Measurements from ENCODE around the gene RBL1.
"Not testable (repeated sequence)": the region's sequence is repeated elsewhere in the genome, so short reads cannot be mapped to it uniquely, and the experiment has no call there.

Gene RBL1

DNA sequence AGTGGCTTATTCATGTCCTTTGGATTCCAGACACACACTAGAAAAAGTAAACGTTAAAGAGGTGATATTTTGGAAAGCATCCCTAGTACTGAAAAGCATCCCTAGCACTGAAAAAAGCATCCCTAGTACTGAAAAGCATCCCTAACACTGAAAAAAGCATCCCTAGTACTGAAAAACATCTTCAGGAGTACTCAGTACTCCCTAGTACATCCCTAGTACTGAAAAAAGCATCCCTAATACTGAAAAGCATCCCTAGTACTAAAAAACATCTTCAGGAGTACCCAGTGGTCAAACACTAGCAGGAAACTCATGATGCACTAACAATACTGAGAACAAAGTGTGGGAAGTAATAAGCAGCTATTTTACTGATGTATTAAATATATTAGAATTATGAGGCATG is 98.7 kb downstream of the RBL1 start:
- DNase-seq (ENCODE audit: low spot score), result no peak

DNA sequence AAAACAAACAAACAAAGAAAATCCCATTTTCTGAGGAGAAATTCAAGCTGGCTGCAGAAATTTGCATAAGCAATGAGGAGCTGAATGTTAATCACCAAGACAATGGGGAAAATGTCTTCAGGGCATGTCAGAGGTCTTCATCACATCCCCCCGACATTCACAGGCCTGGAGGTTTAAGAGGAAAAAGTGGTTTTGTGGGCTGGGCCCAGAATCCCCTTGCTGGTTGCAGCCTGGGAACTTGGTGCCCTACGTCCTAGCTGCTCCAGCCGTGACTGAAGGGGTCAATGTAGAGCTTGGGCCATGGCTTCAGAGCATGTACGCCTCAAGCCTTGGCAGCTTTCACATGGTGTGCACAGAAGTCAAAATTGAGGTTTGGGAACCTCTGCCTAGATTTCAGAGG is 101.6 kb downstream of the RBL1 start:
- not testable (repeated sequence) for DNase-seq (ENCODE audit: low spot score)

DNA sequence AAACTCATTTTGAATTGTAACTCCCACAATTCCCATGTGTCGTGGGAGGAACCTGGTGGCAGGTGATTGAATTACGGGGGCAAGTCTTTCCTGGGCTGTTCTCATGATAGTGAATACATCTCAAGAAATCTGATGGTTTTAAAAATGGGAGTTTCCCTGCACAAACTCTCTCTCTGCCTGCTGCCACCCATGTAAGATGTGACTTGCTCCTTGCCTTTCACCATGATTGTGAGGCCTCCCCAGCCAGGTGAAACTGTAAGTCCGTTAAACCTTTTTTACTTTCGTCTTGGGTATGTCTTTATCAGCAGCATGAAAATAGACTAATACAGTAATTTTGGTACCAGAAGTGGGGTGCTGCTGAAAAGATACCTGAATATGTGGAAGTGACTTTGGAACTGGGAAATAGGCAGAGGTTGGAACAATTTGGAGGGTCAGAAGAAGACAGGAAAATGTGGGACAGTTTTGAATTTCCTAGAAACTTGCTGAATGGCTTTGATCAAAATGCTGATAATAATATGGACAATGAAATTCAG is 102.9 kb downstream of the RBL1 start:
- DNase-seq (ENCODE audit: low spot score), result no peak

DNA sequence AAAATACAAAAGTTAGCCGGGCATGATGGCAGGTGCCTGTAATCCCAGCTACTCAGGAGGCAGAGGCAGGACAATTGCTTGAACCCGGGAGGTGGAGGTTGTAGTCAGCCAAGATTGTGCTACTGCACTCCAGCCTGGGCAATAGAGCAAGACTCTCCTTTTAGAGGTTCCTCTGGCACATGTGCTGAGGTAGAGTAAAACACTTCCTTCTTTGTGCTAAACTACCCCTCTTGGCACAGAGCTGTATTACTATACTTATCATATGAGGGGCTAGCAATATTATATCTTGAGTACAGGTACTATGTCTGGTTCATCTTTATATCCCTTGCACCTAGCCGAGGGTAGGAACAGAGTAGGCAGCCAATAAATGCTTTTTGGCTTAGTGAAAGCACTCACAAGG is 104.1 kb downstream of the RBL1 start:
- no peak for DNase-seq (ENCODE audit: low spot score)

DNA sequence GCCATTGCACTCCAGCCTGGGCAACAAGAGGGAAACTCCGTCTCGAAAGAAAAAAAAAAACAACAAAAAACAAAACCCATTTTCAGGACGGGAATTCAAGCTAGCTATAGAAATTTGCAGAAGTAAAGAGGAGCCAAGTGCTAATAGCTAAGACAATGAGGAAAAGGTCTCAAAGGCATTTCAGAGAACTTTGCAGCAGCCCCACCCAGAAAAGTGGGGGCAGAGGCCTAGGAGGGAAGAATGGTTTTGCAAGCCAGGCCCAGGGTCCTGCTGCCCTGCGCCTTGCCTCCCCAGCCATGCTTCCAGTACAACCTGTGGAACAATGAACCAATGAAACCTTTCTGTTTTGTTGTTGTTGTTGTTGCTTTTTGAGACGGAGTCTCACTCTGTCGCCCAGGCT is 106.0 kb downstream of the RBL1 start:
- no peak for DNase-seq (ENCODE audit: low spot score)

DNA sequence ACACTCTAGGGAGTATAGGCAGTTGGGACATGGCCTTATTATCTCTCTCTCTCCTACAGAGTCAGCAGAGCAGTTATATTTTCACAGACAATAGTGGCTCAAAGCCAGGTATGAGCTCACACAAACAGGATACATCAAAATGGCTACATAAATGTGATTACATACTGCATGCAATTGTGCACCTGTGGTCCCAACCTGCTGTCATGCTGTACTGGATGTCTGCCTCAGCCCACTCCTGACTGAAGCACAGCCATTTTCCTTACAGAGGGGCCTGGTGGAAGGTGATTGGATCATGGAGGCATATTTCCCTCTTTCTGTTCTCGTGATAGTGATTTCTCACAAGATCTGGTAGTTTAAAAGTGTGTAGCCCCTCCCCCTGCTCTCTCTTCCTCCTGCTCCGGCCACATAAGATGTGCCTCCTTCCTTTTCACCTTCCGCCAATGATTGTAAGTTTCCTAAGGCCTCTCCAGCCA is 107.3 kb downstream of the RBL1 start:
- DNase-seq (ENCODE audit: low spot score), result no peak

DNA sequence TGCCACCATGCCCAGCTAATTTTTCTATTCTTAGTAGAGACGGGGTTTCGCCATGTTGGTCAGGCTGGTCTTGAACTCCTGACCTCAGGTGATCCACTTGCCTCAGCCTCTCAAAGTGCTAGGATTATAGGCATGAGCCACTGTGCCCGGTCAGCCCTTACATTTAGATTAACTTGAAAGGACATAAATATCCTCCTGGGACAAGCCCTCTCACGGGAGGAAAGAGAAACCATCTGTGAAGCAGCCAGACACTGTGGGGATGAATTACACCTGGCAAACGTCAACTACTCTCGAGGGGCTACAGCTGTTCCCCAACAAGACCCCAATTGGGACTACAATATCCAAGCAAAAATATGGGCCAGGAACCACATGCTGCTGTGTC is 111.5 kb downstream of the RBL1 start:
- DNase-seq (ENCODE audit: low spot score), result no peak

DNA sequence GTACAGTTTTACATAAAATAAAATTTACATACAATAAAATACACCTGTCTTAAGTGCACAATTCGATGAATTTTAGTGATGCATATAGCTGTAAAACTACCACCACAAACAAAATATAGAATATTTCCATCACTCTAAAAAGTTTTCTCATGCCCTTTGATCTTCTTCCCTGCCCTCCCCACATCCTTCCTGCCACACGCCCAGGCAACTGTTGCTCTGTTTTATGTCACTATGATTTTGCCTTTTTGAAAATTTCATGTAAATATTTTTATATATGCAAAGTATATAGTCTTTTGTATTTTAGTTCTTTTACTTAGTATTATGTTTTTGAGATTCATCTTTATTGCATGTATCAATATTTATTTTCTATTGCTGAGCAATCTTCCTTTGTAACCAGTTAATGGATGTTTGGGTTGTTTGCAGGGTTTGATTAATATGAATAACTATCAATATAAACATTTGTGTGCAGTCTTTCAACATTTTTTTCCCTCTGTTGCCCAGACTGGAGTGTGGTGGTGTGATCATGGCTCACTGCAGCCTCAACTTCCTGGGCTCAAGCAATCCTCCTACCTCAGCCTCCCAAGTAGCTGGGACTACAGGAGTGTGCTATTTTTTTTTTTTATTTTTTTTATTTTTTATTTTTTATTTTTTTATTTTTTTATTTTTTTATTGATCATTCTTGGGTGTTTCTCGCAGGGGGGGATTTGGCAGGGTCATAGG is 120.5 kb downstream of the RBL1 start:
- no peak for DNase-seq (ENCODE audit: low spot score)

DNA sequence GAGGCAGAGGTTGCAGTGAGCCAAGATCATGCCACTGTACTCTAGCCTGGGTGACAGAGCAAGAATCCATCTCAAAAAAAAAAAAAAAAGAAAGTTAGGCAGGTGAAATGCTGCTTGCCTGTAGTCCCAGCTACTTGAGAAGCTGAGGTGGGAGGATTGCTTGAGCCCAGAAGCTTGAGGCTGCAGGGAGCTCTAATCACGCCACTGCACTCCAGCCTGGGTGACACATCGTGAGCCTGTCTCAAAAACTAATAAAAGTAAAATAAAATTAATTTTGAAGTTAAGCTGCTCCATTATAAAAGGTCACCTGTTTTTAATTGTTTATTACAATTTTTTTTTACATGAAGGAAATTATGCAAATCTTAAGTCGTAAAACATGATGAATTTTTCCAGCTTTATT is 121.1 kb downstream of the RBL1 start:
- no peak for DNase-seq (ENCODE audit: low spot score)

DNA sequence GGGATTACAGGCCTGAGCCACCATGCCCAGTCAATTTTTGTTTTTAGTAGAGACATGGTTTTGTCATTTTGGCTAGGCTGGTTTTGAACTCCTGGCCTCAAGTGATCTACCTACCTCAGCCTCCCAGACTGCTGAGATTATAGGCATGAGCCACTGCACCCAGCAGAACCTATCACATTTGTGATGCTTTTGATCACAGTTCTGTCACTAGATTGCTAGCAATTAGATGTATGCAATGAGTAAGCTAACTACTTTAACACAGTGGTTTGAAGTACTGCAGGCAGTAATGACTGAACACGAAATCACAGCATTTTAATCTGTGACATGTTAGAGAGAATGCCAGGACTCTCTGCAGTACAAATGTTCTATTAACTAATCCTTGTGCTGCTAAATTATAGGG is 124.7 kb downstream of the RBL1 start:
- DNase-seq (ENCODE audit: low spot score), result no peak

DNA sequence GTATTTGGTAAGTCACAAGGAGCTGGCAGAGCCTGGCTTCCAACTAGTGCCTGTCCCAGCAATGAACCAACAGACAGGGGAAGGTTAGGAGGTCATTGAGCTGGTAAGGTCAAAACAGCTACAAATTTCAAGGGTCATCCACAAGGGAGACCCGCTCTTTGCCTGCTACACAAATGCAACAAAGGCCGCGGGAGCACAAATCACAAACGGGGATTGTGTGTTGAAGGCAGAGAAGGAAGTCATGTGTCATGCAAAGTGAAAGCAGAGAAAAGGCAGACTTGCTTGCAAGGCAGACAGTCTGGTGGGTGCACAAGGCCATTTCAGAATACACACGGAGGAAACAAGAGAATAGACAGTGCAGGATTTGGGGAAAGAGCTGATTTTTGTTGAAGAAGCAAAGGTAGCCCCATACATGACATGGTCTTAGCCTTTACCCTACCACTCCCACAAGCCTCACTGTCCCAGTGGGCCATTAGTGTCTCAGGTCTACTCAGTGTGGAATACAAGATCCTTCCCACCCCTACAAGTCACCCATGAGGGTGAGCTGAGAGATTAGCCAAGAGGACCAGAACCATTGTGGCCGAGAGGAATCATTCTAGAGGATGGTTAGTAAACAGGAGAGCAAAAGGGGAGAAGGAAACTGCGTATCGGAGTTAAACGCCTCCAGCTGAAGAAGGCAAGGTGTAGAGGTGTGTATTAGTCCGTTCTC is 126.2 kb downstream of the RBL1 start:
- DNase-seq (ENCODE audit: low spot score), result no peak

DNA sequence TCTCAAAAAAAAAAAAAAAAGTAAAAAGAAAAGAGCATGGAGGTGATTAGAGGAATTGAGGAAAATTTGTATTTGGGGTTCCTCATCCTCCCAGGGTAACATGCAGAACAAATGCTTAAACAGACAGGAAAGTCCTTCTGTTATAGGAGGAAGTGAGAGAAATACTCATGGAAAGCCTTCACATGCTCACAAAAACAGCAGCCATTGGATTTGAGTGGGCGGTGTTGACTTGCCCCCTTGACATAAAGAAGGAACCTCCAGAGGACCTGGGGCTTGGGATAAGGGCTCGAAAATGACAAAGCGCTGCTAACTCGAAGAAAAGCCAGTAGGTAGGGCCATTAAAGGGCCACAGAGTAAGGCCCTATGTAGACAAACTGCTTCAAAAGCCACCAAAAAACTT is 126.7 kb downstream of the RBL1 start:
- DNase-seq (ENCODE audit: low spot score), result no peak

DNA sequence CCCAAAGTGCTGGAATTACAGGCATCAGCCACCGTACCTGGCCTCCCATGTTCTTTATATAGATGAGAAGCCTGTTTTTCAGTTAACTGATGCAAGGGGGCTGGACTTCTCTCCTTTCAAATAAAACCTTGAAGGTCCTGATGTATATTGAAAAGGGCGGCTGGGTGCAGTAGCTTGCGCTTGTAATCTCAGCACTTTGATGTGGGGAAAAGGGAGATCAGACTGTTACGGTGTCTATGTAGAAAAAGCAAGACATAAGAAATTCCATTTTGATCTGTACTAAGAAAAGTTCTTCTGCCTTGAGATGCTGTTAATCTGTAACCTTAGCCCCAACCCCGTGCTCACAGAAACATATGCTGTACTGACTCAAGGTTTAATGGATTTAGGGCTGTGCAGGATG is 128.2 kb downstream of the RBL1 start:
- no peak for DNase-seq (ENCODE audit: low spot score)

DNA sequence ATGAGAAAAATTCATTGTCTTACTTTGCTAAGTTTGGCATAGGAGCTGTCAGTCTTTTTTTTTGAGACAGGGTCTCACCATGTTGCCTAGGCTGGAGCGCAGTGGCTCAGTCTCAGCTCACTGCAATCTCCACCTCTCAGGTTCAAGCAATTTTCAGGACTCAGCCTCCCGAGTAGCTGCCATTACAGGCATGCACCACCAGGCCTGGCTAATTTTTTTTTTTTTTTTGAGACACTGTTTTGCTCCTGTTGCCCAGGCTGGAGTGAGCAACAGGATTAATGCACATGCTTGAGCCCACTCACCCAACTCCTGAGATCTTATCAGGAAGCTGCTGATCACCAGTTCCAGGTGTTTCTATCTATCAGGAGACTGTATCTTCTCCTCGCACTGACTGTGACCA is 128.8 kb downstream of the RBL1 start:
- not testable (repeated sequence) for DNase-seq (ENCODE audit: low spot score)

DNA sequence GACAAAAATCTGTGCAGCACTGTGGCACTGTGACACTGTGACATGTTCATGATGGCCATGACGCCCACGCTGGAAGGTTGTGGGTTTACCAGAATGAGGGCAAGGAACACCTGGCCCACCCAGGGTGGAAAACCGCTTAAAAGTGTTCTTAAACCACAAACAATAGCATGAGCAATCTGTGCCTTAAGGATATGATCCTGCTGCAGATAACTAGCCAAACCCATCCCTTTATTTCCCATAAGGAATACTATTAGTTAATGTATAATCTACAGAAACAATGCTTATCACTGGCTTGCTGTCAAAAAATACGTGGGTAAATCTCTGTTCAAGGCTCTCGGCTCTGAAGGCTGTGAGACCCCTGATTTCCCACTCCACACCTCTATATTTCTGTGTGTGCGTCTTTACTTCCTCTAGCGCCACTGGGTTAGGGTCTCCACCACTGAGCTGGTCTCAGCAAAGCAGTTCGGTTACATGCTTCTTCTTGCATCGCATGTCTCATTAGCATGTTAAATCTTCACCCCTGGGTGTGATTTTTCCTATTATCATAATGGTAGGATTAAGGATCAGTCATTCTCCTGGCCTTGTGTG is 133.3 kb downstream of the RBL1 start:
- not testable (repeated sequence) for DNase-seq (ENCODE audit: low spot score)

DNA sequence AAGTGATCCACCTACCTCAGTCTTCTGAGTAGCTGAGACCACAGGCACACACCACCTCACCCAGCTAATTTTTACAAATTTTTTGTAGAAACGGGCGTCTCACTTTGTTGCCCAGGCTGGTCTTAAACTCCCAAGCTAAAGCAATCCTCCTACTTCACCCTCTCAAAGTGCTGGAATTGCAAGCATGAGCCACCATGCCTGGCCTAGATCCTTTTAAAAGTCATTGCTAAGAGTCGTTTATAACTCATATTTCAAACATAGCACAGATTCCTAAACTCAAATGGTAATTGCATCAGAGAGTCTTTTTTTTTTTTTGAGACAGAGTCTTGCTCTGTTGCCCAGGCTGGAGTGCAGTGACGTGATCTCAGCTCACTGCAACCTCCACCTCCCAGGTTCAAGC is 136.6 kb downstream of the RBL1 start:
- DNase-seq (ENCODE audit: low spot score), result no peak

DNA sequence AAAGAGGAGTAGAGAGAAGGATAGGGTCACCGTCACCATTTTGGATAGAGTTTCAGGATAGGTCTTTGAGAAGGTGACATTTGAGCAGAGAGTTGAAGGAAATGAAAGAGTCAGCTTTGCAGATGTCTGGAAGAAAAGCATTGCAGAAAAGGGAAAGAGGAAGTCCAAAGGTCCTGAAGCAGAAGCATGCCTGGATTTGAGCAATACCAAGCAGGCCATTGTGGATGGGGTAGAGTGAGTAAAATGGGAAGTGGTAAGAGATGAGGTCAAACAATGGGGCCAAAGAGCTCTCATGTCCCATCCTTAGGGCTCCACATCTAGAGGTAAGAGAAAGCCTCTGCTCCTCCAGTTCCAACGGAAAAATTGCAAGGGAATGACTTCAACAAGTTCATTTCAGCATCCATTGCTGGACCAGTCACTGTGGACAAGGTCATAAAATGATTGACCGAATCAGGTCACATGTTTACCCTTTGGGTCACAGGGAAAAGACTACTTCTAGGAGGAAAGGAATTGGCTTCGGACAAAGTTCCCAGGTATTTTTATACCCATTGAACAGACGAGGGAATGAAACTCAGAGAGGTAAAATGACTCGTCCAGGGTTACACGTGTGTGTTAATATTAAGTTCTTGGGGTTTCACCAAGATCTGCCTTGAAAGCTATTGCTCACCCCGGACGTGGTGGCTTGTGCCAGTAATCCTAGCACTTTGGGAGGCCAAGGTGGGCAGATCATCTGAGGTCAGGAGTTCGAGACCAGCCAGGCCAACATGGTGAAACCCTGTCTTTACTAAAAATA is 137.7 kb downstream of the RBL1 start:
- DNase-seq (ENCODE audit: low spot score), result no peak

DNA sequence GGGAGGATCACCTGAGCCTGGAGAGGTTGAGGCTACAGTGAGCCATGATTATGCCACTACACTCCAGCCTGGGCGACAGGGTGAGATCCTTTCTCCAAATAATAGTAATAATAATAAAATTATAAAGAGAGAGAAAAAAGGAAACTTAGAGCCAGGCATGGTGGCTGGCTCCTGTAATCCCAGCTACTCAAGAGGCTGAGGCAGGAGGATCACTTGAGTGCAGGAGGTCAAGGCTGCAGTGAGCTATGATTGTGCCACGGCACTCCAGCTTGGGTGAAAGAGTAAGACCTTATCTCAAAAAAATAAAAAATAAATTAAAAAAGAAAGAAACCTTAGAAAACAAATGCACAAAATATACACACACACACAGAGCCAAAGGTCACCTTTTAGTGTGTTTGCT is 139.1 kb downstream of the RBL1 start:
- DNase-seq (ENCODE audit: low spot score), result no peak

DNA sequence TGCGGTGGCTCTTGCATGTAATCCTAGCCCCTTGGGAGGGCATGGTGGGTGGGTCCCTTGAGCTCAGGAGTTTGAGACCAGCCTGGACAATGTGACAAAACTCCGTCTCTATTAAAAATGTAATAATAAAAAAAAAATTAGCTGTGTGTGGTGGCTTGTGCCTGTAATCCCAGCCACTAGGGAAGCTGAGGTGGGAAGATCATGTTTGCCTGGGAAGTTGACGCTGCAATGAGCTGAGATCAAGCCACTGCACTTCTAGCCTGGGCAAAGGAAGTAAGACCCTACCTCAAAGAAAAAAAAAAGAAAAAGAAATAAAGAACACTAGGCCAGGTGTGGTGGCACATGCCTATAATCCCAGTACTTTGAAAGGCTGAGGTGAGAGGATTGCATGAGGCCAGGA is 139.8 kb downstream of the RBL1 start:
- DNase-seq (ENCODE audit: low spot score), result no peak

DNA sequence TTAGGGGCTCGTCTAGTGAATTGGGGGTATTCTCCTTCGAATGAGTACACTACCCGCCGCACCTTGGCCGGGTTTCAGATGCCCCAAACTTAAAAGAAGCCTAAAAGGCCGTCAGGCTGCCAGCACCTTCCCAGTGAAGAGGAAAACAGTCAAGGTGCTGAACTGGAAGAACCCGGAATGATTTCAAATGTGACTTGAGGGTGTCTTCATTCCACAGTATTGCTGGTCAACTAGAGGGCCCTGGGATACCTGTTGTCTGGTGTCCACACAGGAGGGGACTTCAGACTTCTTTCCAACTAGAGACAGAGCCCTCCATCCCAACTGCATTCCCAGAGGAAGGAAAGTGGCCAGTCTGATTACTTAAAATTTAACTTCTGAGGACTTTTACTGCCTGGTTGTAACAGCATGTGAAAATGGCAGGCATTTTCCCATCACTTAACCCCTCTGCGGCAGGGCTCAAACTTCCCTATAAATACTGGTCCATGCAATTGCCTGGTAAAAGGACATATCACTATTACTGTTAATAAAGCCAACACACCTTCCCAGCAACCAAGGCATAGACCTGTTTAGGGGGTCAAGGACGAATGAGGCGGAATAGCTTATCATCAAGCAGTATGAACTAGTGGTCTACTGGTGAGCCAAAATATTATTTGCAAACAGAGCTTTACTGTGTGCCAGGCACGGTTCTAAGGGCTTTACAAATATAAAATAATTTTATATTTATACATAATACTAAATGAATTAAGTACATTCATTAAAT is 143.6 kb downstream of the RBL1 start:
- no peak for DNase-seq (ENCODE audit: low spot score)

DNA sequence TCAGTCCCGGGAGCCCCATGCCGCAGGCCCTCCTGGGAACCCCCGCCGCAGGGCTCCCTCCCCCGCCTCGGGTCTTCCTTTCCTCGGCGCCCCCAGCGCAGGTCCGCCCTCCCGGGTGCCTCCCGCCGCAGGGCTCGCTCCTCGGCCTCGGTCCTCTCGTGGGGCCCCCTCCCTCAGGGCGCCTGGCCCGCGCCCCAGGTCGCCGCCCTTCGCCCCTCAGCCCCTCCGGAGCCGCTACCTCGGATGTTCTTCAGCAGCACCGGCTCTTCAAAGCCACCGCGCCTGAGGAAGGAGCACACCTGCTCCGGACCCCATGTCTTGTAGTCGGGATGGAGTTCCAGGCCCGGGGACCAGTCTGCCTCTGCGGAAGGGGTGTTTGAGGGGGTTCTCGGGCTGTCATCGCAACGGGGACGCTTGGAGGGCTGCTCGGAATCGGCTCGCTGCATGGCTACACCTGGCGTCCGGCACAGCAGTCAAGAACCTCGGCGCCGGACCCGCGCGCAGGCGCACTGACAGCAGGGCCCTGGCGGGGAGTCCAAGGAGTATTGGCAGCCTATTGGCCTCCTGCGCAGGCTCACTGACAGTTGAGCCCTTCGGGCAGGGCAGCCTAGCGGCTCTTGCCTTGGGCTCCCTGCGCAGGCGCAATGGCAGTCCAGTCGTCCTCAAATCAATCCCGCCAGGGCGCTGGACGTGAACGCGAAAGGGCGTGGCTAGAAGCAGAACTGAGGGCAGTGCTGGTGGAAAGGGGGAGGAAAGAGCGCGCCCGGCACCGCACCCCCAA is 144.4 kb downstream of the RBL1 start, which contains the start of gene SAMHD1:
SAMHD1 (minus strand) TSS at position 511 of the 781 bp plus-strand sequence; CDS start at position 446, 65 bp downstream.
- peak; percentile 99 for DNase-seq (ENCODE audit: low spot score)
